ENCODE results near the gene IL18.

IL18 gene

GRCh38 chr11:112175599-112175952 is 11.7 kb upstream of the IL18 start:
- DNase-seq, result no peak
- no peak for TF ChIP-seq CTCF (IDR thresholded peaks at IDR 0.05; ENCODE audit: low read depth, low read length)
- Histone ChIP-seq H3K27me3 (no peaks in the 10 kb centered on the region), H3K4me3 (ENCODE audit: low read depth, low read length) (peak overlapping the region; percentile 39), H3K36me3 (no peaks in the 10 kb centered on the region), H3K4me1 (peaks cover 3% of the 10 kb centered on the region; the same call in 1 of the 2 replicates), H3K9me3 (no peaks in the 10 kb centered on the region)

- Histone ChIP-seq H3K36me3 (no peaks in the 10 kb centered on the region), H3K27me3 (no peaks in the 10 kb centered on the region), H3K9me3 (no peaks in the 10 kb centered on the region), H3K4me3 (ENCODE audit: low read depth, low read length) (peak within 1 kb of the TSS; percentile 39), H3K4me1 (peaks cover 3% of the 10 kb centered on the region; the same call in 1 of the 2 replicates)
- TF ChIP-seq CTCF (IDR thresholded peaks at IDR 0.05; ENCODE audit: low read depth, low read length), result peak; percentile 93
- DNase-seq, result peak; percentile 86
Observed at GRCh38 chr11:112174789-112175598, 11.1 kb upstream of the IL18 start, which contains the start of gene BCO2. Gene BCO2 (plus strand): TSS chr11:112175512. CDS start chr11:112175602, 90 bp downstream.

GRCh38 chr11:112173152-112173551 is 9.3 kb upstream of the IL18 start:
- H3K9me3 ChIP-seq, result no peaks in the 10 kb centered on the region

GRCh38 chr11:112172362-112172994 is 8.6 kb upstream of the IL18 start:
- no peak for TF ChIP-seq CTCF (IDR thresholded peaks at IDR 0.05; ENCODE audit: low read depth, low read length)
- H3K36me3 ChIP-seq, result no peaks in the 10 kb centered on the region
- H3K27me3 ChIP-seq, result no peaks in the 10 kb centered on the region
- H3K4me3 ChIP-seq (ENCODE audit: low read depth, low read length), result no peak overlapping the region
- H3K9me3 ChIP-seq, result no peaks in the 10 kb centered on the region
- H3K4me1 ChIP-seq, result peaks cover 3% of the 10 kb centered on the region; the same call in 1 of the 2 replicates
- no peak for DNase-seq

More at GRCh38 chr11:112173152-112173551, 9.3 kb upstream of the IL18 start:
- H3K36me3 ChIP-seq, result no peaks in the 10 kb centered on the region
- H3K4me1 ChIP-seq, result peaks cover 3% of the 10 kb centered on the region; the same call in 1 of the 2 replicates
- H3K4me3 ChIP-seq (ENCODE audit: low read depth, low read length), result no peak overlapping the region
- DNase-seq, result no peak
- TF ChIP-seq CTCF (IDR thresholded peaks at IDR 0.05; ENCODE audit: low read depth, low read length), result no peak
- no peaks in the 10 kb centered on the region for H3K27me3 ChIP-seq

GRCh38 chr11:112167145-112167544 is 3.3 kb upstream of the IL18 start, which contains the start of gene TEX12:
Gene TEX12 (plus strand): TSS chr11:112167372. CDS start chr11:112169269, 1,897 bp downstream.
- H3K4me1 ChIP-seq, result no peaks in the 10 kb centered on the region
- no peak for TF ChIP-seq CTCF (IDR thresholded peaks at IDR 0.05; ENCODE audit: low read depth, low read length)
- no peaks in the 10 kb centered on the region for H3K9me3 ChIP-seq
- no peak for DNase-seq
- H3K36me3 ChIP-seq, result no peaks in the 10 kb centered on the region
- H3K27me3 ChIP-seq, result no peaks in the 10 kb centered on the region
- H3K4me3 ChIP-seq (ENCODE audit: low read depth, low read length), result no peak within 1 kb of the TSS

- no peaks in the 10 kb centered on the region for H3K36me3 ChIP-seq
- H3K4me1 ChIP-seq, result no peaks in the 10 kb centered on the region
- no peaks in the 10 kb centered on the region for H3K27me3 ChIP-seq
- DNase-seq, result no peak
- H3K9me3 ChIP-seq, result no peaks in the 10 kb centered on the region
- TF ChIP-seq CTCF (IDR thresholded peaks at IDR 0.05; ENCODE audit: low read depth, low read length), result no peak
- no peak overlapping the region for H3K4me3 ChIP-seq (ENCODE audit: low read depth, low read length)
Observed at GRCh38 chr11:112166562-112166961, 2.7 kb upstream of the IL18 start.

Measured in BE2C (cell line).